Uterus (tissue), 2 donors: ENCODE measurements around the gene PPP1R2.

Source experiments
- POLR2A ChIP-seq, 2 donors: fragments of 450-650 bp; IDR thresholded peaks; one replicate each; pipeline ENCODE4 v1.6.1; 2016; ENCODE audit warnings: antibody characterized with exemption in 2 of 2, mild to moderate bottlenecking in 1 of 2, moderate library complexity in 1 of 2
- TF ChIP-seq, protein P1 (sequence below), 4 experiments: fragments of 200-600 bp in 2 of 4; fragments of 450-650 bp in 2 of 4; sonication (generic) in 2 of 4; IDR thresholded peaks; one replicate each; pipeline ENCODE4 v1.5.1; 2016 to 2019; ENCODE audit warnings: antibody characterized with exemption in 4 of 4, mild to moderate bottlenecking in 2 of 4, moderate library complexity in 1 of 4

DNA sequence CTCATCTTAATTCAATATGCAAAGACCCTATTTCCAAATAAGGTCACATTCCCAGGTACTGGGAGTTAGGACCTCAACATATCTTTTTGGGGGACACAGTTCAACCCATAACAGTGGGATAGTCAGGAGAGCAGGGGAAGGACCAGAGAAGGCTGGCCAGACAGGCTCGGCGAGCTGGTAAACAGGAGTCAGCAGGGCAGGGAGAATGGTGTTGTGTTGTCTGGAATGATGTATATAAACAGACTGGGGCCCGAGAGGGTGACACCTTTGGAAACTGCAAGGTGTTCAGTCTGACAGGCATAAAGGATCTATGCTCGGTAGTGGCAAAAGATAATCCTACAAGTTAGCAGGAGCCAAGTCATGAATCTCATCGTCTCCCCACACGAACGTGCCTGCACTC lies 10.1 kb upstream of the PPP1R2 start:
- TF ChIP-seq, protein P1, sequence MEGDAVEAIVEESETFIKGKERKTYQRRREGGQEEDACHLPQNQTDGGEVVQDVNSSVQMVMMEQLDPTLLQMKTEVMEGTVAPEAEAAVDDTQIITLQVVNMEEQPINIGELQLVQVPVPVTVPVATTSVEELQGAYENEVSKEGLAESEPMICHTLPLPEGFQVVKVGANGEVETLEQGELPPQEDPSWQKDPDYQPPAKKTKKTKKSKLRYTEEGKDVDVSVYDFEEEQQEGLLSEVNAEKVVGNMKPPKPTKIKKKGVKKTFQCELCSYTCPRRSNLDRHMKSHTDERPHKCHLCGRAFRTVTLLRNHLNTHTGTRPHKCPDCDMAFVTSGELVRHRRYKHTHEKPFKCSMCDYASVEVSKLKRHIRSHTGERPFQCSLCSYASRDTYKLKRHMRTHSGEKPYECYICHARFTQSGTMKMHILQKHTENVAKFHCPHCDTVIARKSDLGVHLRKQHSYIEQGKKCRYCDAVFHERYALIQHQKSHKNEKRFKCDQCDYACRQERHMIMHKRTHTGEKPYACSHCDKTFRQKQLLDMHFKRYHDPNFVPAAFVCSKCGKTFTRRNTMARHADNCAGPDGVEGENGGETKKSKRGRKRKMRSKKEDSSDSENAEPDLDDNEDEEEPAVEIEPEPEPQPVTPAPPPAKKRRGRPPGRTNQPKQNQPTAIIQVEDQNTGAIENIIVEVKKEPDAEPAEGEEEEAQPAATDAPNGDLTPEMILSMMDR (IDR thresholded peaks at IDR 0.05), result no peak
- TF ChIP-seq POLR2A (IDR thresholded peaks at IDR 0.05), result no peak
